IMR-90 (cell line): Measurements from ENCODE around the gene PDZD2. TPM values are rescaled to one million over a fixed set of nuclear protein-coding genes. Genes with fewer than 3 reads are reported as not detected.

ENCODE experiments used
- ATAC-seq: fragments of 200-7000 bp; cut with Tn5 transposase; 2 replicates; pipeline ENCODE4 v1.9.1; 2020; ENCODE audit warnings: low read depth, mild to moderate bottlenecking, moderate library complexity
- BruUV-seq: library from RNA; stranded (reverse); fragments of 400-500 nt; replicated peaks from 2 replicates; lab custom pipeline; 2021; lab: Mats Ljungman, UMichigan
- CTCF ChIA-PET: fragments of 300-600 bp; formaldehyde crosslinking; extraction: SDS; loops from one replicate; lab custom pipeline; 2021; ENCODE audit warnings: antibody characterized with exemption; lab: Yijun Ruan, JAX
- POLR2A ChIA-PET: fragments of 300-600 bp; sonication (Branson Sonifier 250); formaldehyde crosslinking; loops from one replicate; lab custom pipeline; 2022; ENCODE audit warnings: antibody characterized with exemption; ENCODE audit not compliant: unreplicated experiment; lab: Charles Lee
- DNase-seq: peaks from one replicate; pipeline ENCODE4 v3.0.0; 2013
- H2AFZ ChIP-seq: replicated peaks from 2 replicates; pipeline ENCODE3; 2013; ENCODE audit warnings: low read length, mild to moderate bottlenecking; ENCODE audit not compliant: poor library complexity
- H2AK5ac ChIP-seq: 2 replicates; pipeline ENCODE4 v1.6.1; 2013; ENCODE audit warnings: low read depth, low read length, inconsistent platforms
- H2AK9ac ChIP-seq: replicated peaks from 2 replicates; pipeline ENCODE3; 2013; ENCODE audit warnings: mild to moderate bottlenecking, low read depth, low read length, moderate library complexity; ENCODE audit not compliant: poor library complexity
- H2BK120ac ChIP-seq: 2 replicates; pipeline ENCODE4 v1.6.1; 2013; ENCODE audit warnings: low read depth, low read length, inconsistent platforms
- H2BK15ac ChIP-seq: 3 replicates; pipeline ENCODE4 v1.6.1; 2013; ENCODE audit warnings: low read depth, low read length, inconsistent platforms
- H2BK20ac ChIP-seq: 2 replicates; pipeline ENCODE4 v1.6.1; 2013; ENCODE audit warnings: low read depth, mild to moderate bottlenecking, inconsistent platforms, low read length, moderate library complexity
- H2BK5ac ChIP-seq: 2 replicates; pipeline ENCODE4 v1.6.1; 2013; ENCODE audit warnings: mild to moderate bottlenecking, low read depth, low read length, inconsistent platforms; ENCODE audit not compliant: poor library complexity, severe bottlenecking
- H3K14ac ChIP-seq: replicated peaks from 2 replicates; pipeline ENCODE4 v1.6.1; 2013; ENCODE audit warnings: low read depth, low read length, inconsistent platforms
- H3K18ac ChIP-seq: 2 replicates; pipeline ENCODE4 v1.6.1; 2013; ENCODE audit warnings: low read depth, low read length, control low read depth
- H3K23ac ChIP-seq: 2 replicates; pipeline ENCODE4 v1.6.1; 2013; ENCODE audit warnings: low read depth, low read length, inconsistent platforms
- H3K27ac ChIP-seq: 2 replicates; pipeline ENCODE4 v1.5.1; 2013; ENCODE audit warnings: mild to moderate bottlenecking, control low read depth, low read length; ENCODE audit not compliant: insufficient read depth
- H3K27me3 ChIP-seq: 2 replicates; pipeline ENCODE4 v1.6.1; 2013; ENCODE audit warnings: low read length; ENCODE audit not compliant: control insufficient read depth, insufficient read depth
- H3K36me3 ChIP-seq: 2 replicates; pipeline ENCODE4 v1.6.1; 2013; ENCODE audit warnings: low read length, mixed read lengths; ENCODE audit not compliant: control insufficient read depth, insufficient read depth
- H3K4ac ChIP-seq: 2 replicates; pipeline ENCODE4 v1.6.1; 2013; ENCODE audit warnings: low read depth, low read length, inconsistent platforms
- H3K4me1 ChIP-seq: 2 replicates; pipeline ENCODE4 v1.6.1; 2013; ENCODE audit warnings: low read length, mixed read lengths; ENCODE audit not compliant: control insufficient read depth, insufficient read depth
- H3K4me2 ChIP-seq: 2 replicates; pipeline ENCODE4 v1.6.1; 2013; ENCODE audit warnings: low read depth, mild to moderate bottlenecking, control low read depth, low read length, moderate library complexity
- H3K4me3 ChIP-seq: 2 replicates; pipeline ENCODE4 v1.5.1; 2013; ENCODE audit warnings: low read depth, mild to moderate bottlenecking, control low read depth, low read length, moderate library complexity; ENCODE audit not compliant: insufficient read depth
- H3K56ac ChIP-seq: 2 replicates; pipeline ENCODE4 v1.6.1; 2013; ENCODE audit warnings: low read length, inconsistent platforms; ENCODE audit not compliant: insufficient read depth; ENCODE audit errors: extremely low read depth
- H3K79me1 ChIP-seq, 2 experiments: 2 replicates each; pipeline ENCODE4 v1.6.1; 2013; ENCODE audit warnings: low read length in 2 of 2, inconsistent platforms in 1 of 2, low read depth in 1 of 2
- H3K9ac ChIP-seq: 2 replicates; pipeline ENCODE4 v1.6.1; 2013; ENCODE audit warnings: low read depth, low read length, control low read depth
- H3K9me1 ChIP-seq: 2 replicates; pipeline ENCODE4 v1.6.1; 2013; ENCODE audit warnings: low read length, inconsistent platforms; ENCODE audit not compliant: insufficient read depth
- H3K9me3 ChIP-seq: 2 replicates; pipeline ENCODE4 v1.6.1; 2013; ENCODE audit warnings: low read length; ENCODE audit not compliant: control insufficient read depth, insufficient read depth
- H4K20me1 ChIP-seq: 2 replicates; pipeline ENCODE4 v1.6.1; 2013; ENCODE audit warnings: low read length, inconsistent platforms; ENCODE audit not compliant: insufficient read depth
- H4K5ac ChIP-seq: 2 replicates; pipeline ENCODE4 v1.6.1; 2013; ENCODE audit warnings: mild to moderate bottlenecking, low read depth, low read length, control low read depth
- H4K8ac ChIP-seq, 2 experiments: 2 replicates each; pipeline ENCODE4 v1.6.1; 2013; ENCODE audit warnings: low read depth in 2 of 2, low read length in 2 of 2, control low read depth in 1 of 2, inconsistent platforms in 1 of 2
- H4K91ac ChIP-seq: 2 replicates; pipeline ENCODE4 v1.6.1; 2013; ENCODE audit warnings: low read depth, low read length, inconsistent platforms; ENCODE audit not compliant: insufficient read depth
- BHLHE40 ChIP-seq: fragments of 150-350 bp; IDR thresholded peaks from 2 replicates; pipeline ENCODE4 v1.6.1; 2016; ENCODE audit warnings: mild to moderate bottlenecking, low read depth, low read length
- CEBPB ChIP-seq: IDR thresholded peaks from 2 replicates; pipeline ENCODE4 v1.6.1; 2012; ENCODE audit warnings: low read depth, low read length, improper control_type of control experiment
- CHD1 ChIP-seq: IDR thresholded peaks from 2 replicates; pipeline ENCODE4 v1.6.1; 2012; ENCODE audit warnings: low read depth, low read length, improper control_type of control experiment
- CTCF ChIP-seq: conservative IDR thresholded peaks from 2 replicates; pipeline ENCODE4 v1.5.1; 2012; ENCODE audit warnings: mild to moderate bottlenecking, low read depth, low read length, improper control_type of control experiment
- ELK1 ChIP-seq: fragments of 150-350 bp; IDR thresholded peaks from 2 replicates; pipeline ENCODE4 v1.6.1; 2016; ENCODE audit warnings: low read depth, mild to moderate bottlenecking, low read length, moderate library complexity, borderline replicate concordance
- FOS ChIP-seq: fragments of 150-350 bp; IDR thresholded peaks from 2 replicates; pipeline ENCODE4 v1.6.1; 2016; ENCODE audit warnings: low read depth, low read length
- MAFK ChIP-seq: IDR thresholded peaks from 2 replicates; pipeline ENCODE4 v1.6.1; 2012; ENCODE audit warnings: low read depth, low read length, improper control_type of control experiment
- MAZ ChIP-seq: IDR thresholded peaks from 2 replicates; pipeline ENCODE4 v1.6.1; 2012; ENCODE audit warnings: low read depth, mild to moderate bottlenecking, low read length, improper control_type of control experiment, moderate library complexity, borderline replicate concordance
- MXI1 ChIP-seq: IDR thresholded peaks from 2 replicates; pipeline ENCODE4 v1.6.1; 2012; ENCODE audit warnings: low read depth, mild to moderate bottlenecking, low read length, moderate library complexity, borderline replicate concordance
- NFE2L2 ChIP-seq: fragments of 150-350 bp; IDR thresholded peaks from 2 replicates; pipeline ENCODE4 v1.6.1; 2016; ENCODE audit warnings: low read depth, mild to moderate bottlenecking, low read length
- POLR2A ChIP-seq: IDR thresholded peaks from 2 replicates; pipeline ENCODE4 v1.6.1; 2012; ENCODE audit warnings: mild to moderate bottlenecking, low read depth, low read length
- RAD21 ChIP-seq: IDR thresholded peaks from 2 replicates; pipeline ENCODE4 v1.6.1; 2012; ENCODE audit warnings: low read length, improper control_type of control experiment
- RCOR1 ChIP-seq: IDR thresholded peaks from 2 replicates; pipeline ENCODE4 v1.6.1; 2012; ENCODE audit warnings: mild to moderate bottlenecking, low read length, improper control_type of control experiment; ENCODE audit not compliant: insufficient replicate concordance
- RFX5 ChIP-seq: IDR thresholded peaks from 2 replicates; pipeline ENCODE4 v1.8.0; 2012; ENCODE audit warnings: low read depth, mild to moderate bottlenecking, low read length, moderate library complexity
- SMC3 ChIP-seq: fragments of 150-350 bp; IDR thresholded peaks from 2 replicates; pipeline ENCODE4 v1.6.1; 2016; ENCODE audit warnings: low read depth, mild to moderate bottlenecking, antibody characterized with exemption, low read length, moderate library complexity
- USF2 ChIP-seq: fragments of 150-350 bp; IDR thresholded peaks from 2 replicates; pipeline ENCODE4 v1.6.1; 2017; ENCODE audit warnings: mild to moderate bottlenecking, antibody characterized with exemption, low read length, low read depth
- WGBS, 2 experiments: methylation state at CpG; one replicate each; pipeline versions ENCODE4 v1.1.5 to v1.1.7; 2013; ENCODE audit warnings: missing lambda C conversion rate in 2 of 2; ENCODE audit not compliant: insufficient read length in 1 of 2; ENCODE audit errors: extremely low coverage in 2 of 2; 5-methylcytosine and 5-hydroxymethylcytosine counted together
- dilution Hi-C: fragments of 300-500 bp; cut with HindIII; formaldehyde crosslinking; loops from one replicate; pipeline ENCODE4 v1.14.3; 2018; ENCODE audit warnings: low sequenced_read_pairs; ENCODE audit not compliant: unreplicated experiment
- in situ Hi-C: fragments of 300-500 bp; cut with MboI; formaldehyde crosslinking; loops from 3 replicates; pipeline ENCODE4 v1.14.3; 2019; ENCODE audit warnings: low sequenced_read_pairs, inconsistent platforms, mixed read lengths
- intact Hi-C: fragments of 100-400 bp; cut with micrococcal nuclease; formaldehyde crosslinking; loops from 2 replicates; pipeline ENCODE4 v1.10.0; 2022
- polyA plus RNA-seq, 3 experiments: library from polyadenylated mRNA; depleted of rRNA; stranded (reverse); fragments of >200 nt; gene quantifications; 2 replicates each; pipeline ENCODE4 v1.2.3, GENCODE V29; 2012; ENCODE audit warnings: low replicate concordance in 1 of 3
- total RNA-seq: library from RNA; depleted of rRNA; stranded (reverse); fragments of >200 nt; gene quantifications from 2 replicates; pipeline ENCODE4 v1.2.3, GENCODE V29; 2012

The PDZD2 gene
- total and polyA plus RNA-seq, 2 of the 4 experiments (the other 2 are of a cell fraction) = under 0.01 to 0.02 TPM

GRCh38 chr5:31751610-31752009 lies 112.7 kb downstream of the PDZD2 start:
- no peak overlapping the region for H4K91ac ChIP-seq
- dilution Hi-C loops (no loop called here), in situ Hi-C loops (no loop called here), intact Hi-C loops (no loop called here)
- no peak overlapping the region for H2BK120ac ChIP-seq
- H3K4me2 ChIP-seq = no peak overlapping the region
- H2AK9ac ChIP-seq = no peak overlapping the region
- ATAC-seq (no peak), DNase-seq (no peak)
- no peak overlapping the region for H4K8ac ChIP-seq
- no peak overlapping the region for H2BK20ac ChIP-seq
- H2AFZ ChIP-seq = no peak overlapping the region
- H3K27me3 ChIP-seq = peaks cover 16% of the 10 kb centered on the region
- H3K79me1 ChIP-seq = no peaks in the 10 kb centered on the region
- no peak overlapping the region for H3K18ac ChIP-seq
- no peaks in the 10 kb centered on the region for H3K36me3 ChIP-seq
- no peaks in the 10 kb centered on the region for H4K20me1 ChIP-seq
- no peak overlapping the region for H2BK5ac ChIP-seq
- no peak overlapping the region for H3K4me3 ChIP-seq
- no peaks in the 10 kb centered on the region for H3K9me3 ChIP-seq
- H3K14ac ChIP-seq = no peak overlapping the region
- H2AK5ac ChIP-seq = no peak overlapping the region
- H3K56ac ChIP-seq = no peak overlapping the region
- no peak overlapping the region for H3K9ac ChIP-seq
- ChIA-PET CTCF (no interaction called here), POLR2A (no interaction called here)
- H4K5ac ChIP-seq = no peak overlapping the region
- BruUV-seq = no TSS peak
- no peak overlapping the region for H3K23ac ChIP-seq
- H2BK15ac ChIP-seq = no peak overlapping the region
- H3K4ac ChIP-seq = no peak overlapping the region
- no peaks in the 10 kb centered on the region for H3K4me1 ChIP-seq
- H3K27ac ChIP-seq = no peak overlapping the region
- 100% methylated on average over 1 of the region's 3 CpGs; no CpG with 5 or more reads in 1 of the 2 experiments for WGBS, 2 experiments
- TF ChIP-seq CTCF (no peak), RCOR1 (no peak), CEBPB (no peak), MAZ (no peak), NFE2L2 (no peak), MAFK (no peak), MXI1 (no peak), SMC3 (no peak), CHD1 (no peak), ELK1 (no peak), POLR2A (no peak), RAD21 (no peak), FOS (no peak), USF2 (no peak), RFX5 (no peak), BHLHE40 (no peak)
- H3K9me1 ChIP-seq = no peaks in the 10 kb centered on the region
